ENCODE data around the gene ASB1. TPM values are rescaled to one million over a fixed set of nuclear protein-coding genes. Genes with fewer than 3 reads are reported as not detected.

ASB1 gene
- total RNA-seq, 1 donor from 2014 or later: 8.5 TPM

- no peak for TF ChIP-seq CTCF (IDR thresholded peaks at IDR 0.05; ENCODE audit: unreplicated experiment)
- Mint-ChIP-seq H3K9me3 (ENCODE audit: unreplicated experiment) (no peaks in the 10 kb centered on the region), H3K4me1 (ENCODE audit: unreplicated experiment) (peaks cover 19% of the 10 kb centered on the region), H3K36me3 (ENCODE audit: low read depth, unreplicated experiment) (no peaks in the 10 kb centered on the region), H3K4me3 (ENCODE audit: unreplicated experiment) (no peak overlapping the region), H3K27ac (ENCODE audit: unreplicated experiment) (no peak overlapping the region), H3K27me3 (ENCODE audit: unreplicated experiment) (peaks cover 9% of the 10 kb centered on the region)
- no peak for DNase-seq (ENCODE audit: low spot score)
Measured at GRCh38 chr2:238498188-238498587, 71.5 kb downstream of the ASB1 start.

GRCh38 chr2:238498691-238499295, 72.1 kb downstream of the ASB1 start:
- no peaks in the 10 kb centered on the region for H3K36me3 Mint-ChIP-seq (ENCODE audit: low read depth, unreplicated experiment)
- DNase-seq (ENCODE audit: low spot score): no peak
- no peak for TF ChIP-seq CTCF (IDR thresholded peaks at IDR 0.05; ENCODE audit: unreplicated experiment)
- H3K9me3 Mint-ChIP-seq (ENCODE audit: unreplicated experiment): no peaks in the 10 kb centered on the region
- no peak overlapping the region for H3K27ac Mint-ChIP-seq (ENCODE audit: unreplicated experiment)
- peaks cover 18% of the 10 kb centered on the region for H3K4me1 Mint-ChIP-seq (ENCODE audit: unreplicated experiment)
- peaks cover 9% of the 10 kb centered on the region for H3K27me3 Mint-ChIP-seq (ENCODE audit: unreplicated experiment)
- H3K4me3 Mint-ChIP-seq (ENCODE audit: unreplicated experiment): no peak overlapping the region

GRCh38 chr2:238499731-238500580, 73.2 kb downstream of the ASB1 start:
- H3K27me3 Mint-ChIP-seq (ENCODE audit: unreplicated experiment): peaks cover 9% of the 10 kb centered on the region
- no peaks in the 10 kb centered on the region for H3K36me3 Mint-ChIP-seq (ENCODE audit: low read depth, unreplicated experiment)
- no peaks in the 10 kb centered on the region for H3K9me3 Mint-ChIP-seq (ENCODE audit: unreplicated experiment)
- no peak for TF ChIP-seq CTCF (IDR thresholded peaks at IDR 0.05; ENCODE audit: unreplicated experiment)
- DNase-seq (ENCODE audit: low spot score): no peak
- H3K4me3 Mint-ChIP-seq (ENCODE audit: unreplicated experiment): no peak overlapping the region
- peaks cover 7% of the 10 kb centered on the region for H3K4me1 Mint-ChIP-seq (ENCODE audit: unreplicated experiment)
- H3K27ac Mint-ChIP-seq (ENCODE audit: unreplicated experiment): no peak overlapping the region

GRCh38 chr2:238501311-238501710, 74.6 kb downstream of the ASB1 start:
- DNase-seq (ENCODE audit: low spot score): no peak
- H3K4me3 Mint-ChIP-seq (ENCODE audit: unreplicated experiment): no peak overlapping the region
- no peak for TF ChIP-seq CTCF (IDR thresholded peaks at IDR 0.05; ENCODE audit: unreplicated experiment)
- H3K27me3 Mint-ChIP-seq (ENCODE audit: unreplicated experiment): peaks cover 9% of the 10 kb centered on the region
- H3K27ac Mint-ChIP-seq (ENCODE audit: unreplicated experiment): no peak overlapping the region
- H3K36me3 Mint-ChIP-seq (ENCODE audit: low read depth, unreplicated experiment): no peaks in the 10 kb centered on the region
- H3K4me1 Mint-ChIP-seq (ENCODE audit: unreplicated experiment): peaks cover 4% of the 10 kb centered on the region
- no peaks in the 10 kb centered on the region for H3K9me3 Mint-ChIP-seq (ENCODE audit: unreplicated experiment)

Other genes with a start within 250 kb of the ASB1 start
- gene ILKAP, start 223.2 kb upstream of the ASB1 start, total RNA-seq (ENCODE audit: unreplicated experiment): 43.0 TPM
- 5.0 TPM for gene HES6, start 186.9 kb upstream of the ASB1 start, total RNA-seq (ENCODE audit: unreplicated experiment)
- gene PER2, start 138.3 kb upstream of the ASB1 start, total RNA-seq (ENCODE audit: unreplicated experiment): 5.5 TPM
- 17.1 TPM for gene TRAF3IP1, start 106.4 kb upstream of the ASB1 start, total RNA-seq (ENCODE audit: unreplicated experiment)